GM21360 (cell line): Measurements from ENCODE around the gene SCYGR5.
"Not testable (repeated sequence)": the region's sequence is repeated elsewhere in the genome, so short reads cannot be mapped to it uniquely, and the experiment has no call there.

Source experiments
- ATAC-seq: cut with Tn5 transposase; IDR thresholded peaks from one replicate; pipeline ENCODE4 v1.9.1; 2021; ENCODE audit warnings: mild to moderate bottlenecking, moderate library complexity; ENCODE audit not compliant: unreplicated experiment

Gene SCYGR5

GRCh38 chr2:227666631-227667170, at the start of gene SCYGR5:
TSS of gene SCYGR5 (plus strand) at chr2:227666804. CDS start at chr2:227666804, 0 bp downstream.
- not testable (repeated sequence) for ATAC-seq

- ATAC-seq = no peak
Observed at GRCh38 chr2:227617316-227618230, 49.0 kb upstream of the SCYGR5 start, which contains the start of gene SCYGR4. TSS of gene SCYGR4 (plus strand) at chr2:227617498. CDS start at chr2:227617498, 0 bp downstream.

GRCh38 chr2:227623226-227623625, 43.4 kb upstream of the SCYGR5 start:
- no peak for ATAC-seq

GRCh38 chr2:227625420-227625819, 41.2 kb upstream of the SCYGR5 start:
- no peak for ATAC-seq

- ATAC-seq = no peak
Observed at GRCh38 chr2:227626580-227627151, 39.9 kb upstream of the SCYGR5 start.

GRCh38 chr2:227627769-227628168, 38.8 kb upstream of the SCYGR5 start:
- ATAC-seq = peak; percentile 99

GRCh38 chr2:227629435-227629834, 37.2 kb upstream of the SCYGR5 start:
- ATAC-seq = no peak

- ATAC-seq = no peak
Observed at GRCh38 chr2:227630322-227630721, 36.3 kb upstream of the SCYGR5 start.

- ATAC-seq = no peak
Observed at GRCh38 chr2:227632827-227633226, 33.8 kb upstream of the SCYGR5 start.

GRCh38 chr2:227634201-227634600, 32.4 kb upstream of the SCYGR5 start:
- ATAC-seq = no peak

- no peak for ATAC-seq
Observed at GRCh38 chr2:227642656-227643055, 23.9 kb upstream of the SCYGR5 start.

GRCh38 chr2:227643990-227644551, 22.5 kb upstream of the SCYGR5 start:
- no peak for ATAC-seq

GRCh38 chr2:227653419-227653818, 13.2 kb upstream of the SCYGR5 start:
- no peak for ATAC-seq

GRCh38 chr2:227654426-227654825, 12.2 kb upstream of the SCYGR5 start:
- no peak for ATAC-seq

- ATAC-seq = no peak
Observed at GRCh38 chr2:227655454-227655853, 11.2 kb upstream of the SCYGR5 start.

- ATAC-seq = no peak
Observed at GRCh38 chr2:227657199-227657845, 9.3 kb upstream of the SCYGR5 start.

- no peak for ATAC-seq
Observed at GRCh38 chr2:227661025-227661649, 5.5 kb upstream of the SCYGR5 start.

GRCh38 chr2:227661827-227662226, 4.8 kb upstream of the SCYGR5 start:
- no peak for ATAC-seq

GRCh38 chr2:227665189-227665940, 1.2 kb upstream of the SCYGR5 start:
- ATAC-seq = no peak
